Hepatocyte (in vitro differentiated cells): ENCODE measurements around the gene CEBPZOS. TPM values are rescaled to one million over a fixed set of nuclear protein-coding genes. Genes with fewer than 3 reads are reported as not detected.

Experiments used
- DNase-seq: peaks from one replicate; pipeline ENCODE4 v3.0.0-alpha.2; 2016; ENCODE audit warnings: low spot score
- H2AFZ ChIP-seq: fragments of 200-600 bp; sonication (generic); 2 replicates; pipeline ENCODE4 v1.6.0; 2016; ENCODE audit warnings: antibody characterized with exemption, mild to moderate bottlenecking
- H3K27ac ChIP-seq: fragments of 200-600 bp; sonication (generic); 2 replicates; pipeline ENCODE4 v1.5.1; 2016; ENCODE audit warnings: mild to moderate bottlenecking
- H3K27me3 ChIP-seq: fragments of 200-600 bp; sonication (generic); 2 replicates; pipeline ENCODE4 v1.6.1; 2016
- H3K36me3 ChIP-seq: fragments of 200-600 bp; sonication (generic); replicated peaks from 2 replicates; pipeline ENCODE4 v1.5.1; 2016; ENCODE audit warnings: low read depth; ENCODE audit not compliant: insufficient read depth
- H3K4me1 ChIP-seq: fragments of 200-600 bp; sonication (generic); 2 replicates; pipeline ENCODE4 v1.5.1; 2016; ENCODE audit warnings: mild to moderate bottlenecking, moderate library complexity; ENCODE audit not compliant: insufficient read depth
- H3K4me2 ChIP-seq: fragments of 200-600 bp; sonication (generic); 2 replicates; pipeline ENCODE4 v1.6.0; 2016
- H3K4me3 ChIP-seq: fragments of 200-600 bp; sonication (generic); 2 replicates; pipeline ENCODE4 v1.5.1; 2016; ENCODE audit warnings: mild to moderate bottlenecking
- H3K79me2 ChIP-seq: fragments of 200-600 bp; sonication (generic); 2 replicates; pipeline ENCODE4 v1.6.0; 2017; ENCODE audit warnings: mild to moderate bottlenecking
- H3K9me2 ChIP-seq: fragments of 200-600 bp; sonication (generic); replicated peaks from 2 replicates; pipeline ENCODE4 v1.6.0; 2017; ENCODE audit warnings: mild to moderate bottlenecking; ENCODE audit not compliant: insufficient read depth
- H3K9me3 ChIP-seq: fragments of 200-600 bp; sonication (generic); 2 replicates; pipeline ENCODE4 v1.5.1; 2016; ENCODE audit warnings: low read depth, mild to moderate bottlenecking
- H4K20me1 ChIP-seq: fragments of 200-600 bp; sonication (generic); 2 replicates; pipeline ENCODE4 v1.6.0; 2016; ENCODE audit warnings: mild to moderate bottlenecking; ENCODE audit not compliant: insufficient read depth, poor library complexity, severe bottlenecking
- CTCF ChIP-seq: fragments of 200-600 bp; sonication (generic); IDR thresholded peaks from 2 replicates; pipeline ENCODE4 v1.5.1; 2016; ENCODE audit warnings: antibody characterized with exemption, mild to moderate bottlenecking; ENCODE audit not compliant: poor library complexity
- EZH2 ChIP-seq: fragments of 200-600 bp; sonication (generic); IDR thresholded peaks from 2 replicates; pipeline ENCODE4 v1.6.1; 2016; ENCODE audit warnings: antibody characterized with exemption, mild to moderate bottlenecking, borderline replicate concordance
- EZH2phosphoT487 ChIP-seq: fragments of 200-600 bp; sonication (generic); IDR thresholded peaks from one replicate; pipeline ENCODE4 v1.6.1; 2018; ENCODE audit warnings: antibody characterized with exemption, mild to moderate bottlenecking, low read depth, moderate library complexity; ENCODE audit not compliant: unreplicated experiment, severe bottlenecking
- WGBS: methylation state at CpG from one replicate; pipeline ENCODE4 v1.1.6; 2016; ENCODE audit warnings: low lambda C conversion rate; ENCODE audit errors: missing lambda C conversion rate; 5-methylcytosine and 5-hydroxymethylcytosine counted together
- polyA plus RNA-seq: library from polyadenylated mRNA; unstranded; fragments of >200 nt; fragmentation: Nextera tagmentation; extraction: Ambion mirVana; gene quantifications from 2 replicates; pipeline ENCODE4 v1.2.1, GENCODE V29; 2016
- total RNA-seq: library from RNA; depleted of rRNA; stranded (reverse); fragments of >200 nt; gene quantifications from 2 replicates; pipeline ENCODE4 v1.2.3, GENCODE V29; 2014

The CEBPZOS gene
- total and polyA plus RNA-seq, 2 experiments from 2014 or later: 11.0 to 13.7 TPM

- Histone ChIP-seq H3K4me3 (no peak overlapping the region), H3K27ac (no peak overlapping the region), H2AFZ (no peak overlapping the region), H3K9me2 (no peaks in the 10 kb centered on the region), H3K4me2 (no peak overlapping the region), H3K9me3 (no peaks in the 10 kb centered on the region), H3K79me2 (peaks cover 25% of the 10 kb centered on the region), H3K27me3 (no peaks in the 10 kb centered on the region), H3K4me1 (no peaks in the 10 kb centered on the region), H4K20me1 (no peaks in the 10 kb centered on the region), H3K36me3 (peaks cover 7% of the 10 kb centered on the region)
- TF ChIP-seq EZH2phosphoT487 (no peak), EZH2 (no peak), CTCF (no peak)
- DNase-seq: no peak
These were observed 14.9 kb downstream of the CEBPZOS start for GRCh38 chr2:37211212-37211611.

GRCh38 chr2:37211939-37212338 is 15.6 kb downstream of the CEBPZOS start:
- no peak overlapping the region for H2AFZ ChIP-seq
- H4K20me1 ChIP-seq: no peaks in the 10 kb centered on the region
- no peaks in the 10 kb centered on the region for H3K9me3 ChIP-seq
- no peak overlapping the region for H3K4me2 ChIP-seq
- no peak overlapping the region for H3K27ac ChIP-seq
- H3K9me2 ChIP-seq: no peaks in the 10 kb centered on the region
- no peaks in the 10 kb centered on the region for H3K4me1 ChIP-seq
- WGBS: 93% methylated on average over 3 of the region's 3 CpGs
- no peaks in the 10 kb centered on the region for H3K27me3 ChIP-seq
- peaks cover 20% of the 10 kb centered on the region for H3K79me2 ChIP-seq
- peaks cover under 1% of the 10 kb centered on the region for H3K36me3 ChIP-seq
- TF ChIP-seq EZH2 (no peak), CTCF (no peak), EZH2phosphoT487 (no peak)
- DNase-seq: no peak
- H3K4me3 ChIP-seq: no peak overlapping the region

DNA sequence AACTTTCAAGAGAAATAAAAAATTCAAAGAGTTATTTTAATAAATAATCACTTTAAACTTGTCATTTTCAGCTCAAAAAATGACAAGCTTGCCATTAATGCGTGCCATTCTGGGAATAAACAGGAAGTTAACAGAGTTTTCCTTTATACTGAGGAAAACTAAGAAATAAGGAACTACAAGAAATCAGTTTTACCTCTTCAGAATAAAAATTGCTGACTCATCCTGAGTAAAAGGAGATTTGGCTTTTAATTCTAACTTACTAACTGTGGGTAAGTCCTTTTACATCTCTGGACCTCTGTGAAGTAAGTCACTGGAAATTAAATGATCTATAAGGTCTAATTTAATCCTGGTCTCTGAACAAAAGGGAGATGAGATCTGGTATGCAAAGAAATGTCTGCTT is 19.0 kb downstream of the CEBPZOS start:
- TF ChIP-seq CTCF (no peak), EZH2phosphoT487 (no peak), EZH2 (no peak)
- Histone ChIP-seq H3K4me1 (no peaks in the 10 kb centered on the region), H3K27me3 (no peaks in the 10 kb centered on the region), H3K27ac (no peak overlapping the region), H3K4me2 (no peak overlapping the region), H4K20me1 (no peaks in the 10 kb centered on the region), H3K36me3 (no peaks in the 10 kb centered on the region), H2AFZ (no peak overlapping the region), H3K9me2 (no peaks in the 10 kb centered on the region), H3K79me2 (peaks cover 3% of the 10 kb centered on the region), H3K4me3 (no peak overlapping the region), H3K9me3 (no peaks in the 10 kb centered on the region)
- 97% methylated on average over 1 of the region's 1 CpG for WGBS
- DNase-seq: no peak

- H3K9me3 ChIP-seq: no peaks in the 10 kb centered on the region
- no peaks in the 10 kb centered on the region for H3K9me2 ChIP-seq
- H3K36me3 ChIP-seq: no peaks in the 10 kb centered on the region
- no peaks in the 10 kb centered on the region for H4K20me1 ChIP-seq
- peak; percentile 11 for DNase-seq
- 87% methylated on average over 4 of the region's 4 CpGs for WGBS
- no peak overlapping the region for H3K4me2 ChIP-seq
- peaks cover 16% of the 10 kb centered on the region for H3K79me2 ChIP-seq
- no peak for TF ChIP-seq EZH2phosphoT487
- no peak overlapping the region for H3K4me3 ChIP-seq
- no peaks in the 10 kb centered on the region for H3K27me3 ChIP-seq
- H3K27ac ChIP-seq: peak overlapping the region; percentile 25
- no peaks in the 10 kb centered on the region for H3K4me1 ChIP-seq
- H2AFZ ChIP-seq: no peak overlapping the region
These were observed 22.8 kb downstream of the CEBPZOS start for GRCh38 chr2:37219046-37219445.
